Measurements from ENCODE around the gene APOBEC3A. TPM values are rescaled to one million over a fixed set of nuclear protein-coding genes. Genes with fewer than 3 reads are reported as not detected.

Gene APOBEC3A
- total and polyA plus RNA-seq, 10 of the 15 experiments (the other 5 are each of a cell fraction or from before 2014, with no cell fraction given) = 0.20 TPM; not detected in 9

DNA sequence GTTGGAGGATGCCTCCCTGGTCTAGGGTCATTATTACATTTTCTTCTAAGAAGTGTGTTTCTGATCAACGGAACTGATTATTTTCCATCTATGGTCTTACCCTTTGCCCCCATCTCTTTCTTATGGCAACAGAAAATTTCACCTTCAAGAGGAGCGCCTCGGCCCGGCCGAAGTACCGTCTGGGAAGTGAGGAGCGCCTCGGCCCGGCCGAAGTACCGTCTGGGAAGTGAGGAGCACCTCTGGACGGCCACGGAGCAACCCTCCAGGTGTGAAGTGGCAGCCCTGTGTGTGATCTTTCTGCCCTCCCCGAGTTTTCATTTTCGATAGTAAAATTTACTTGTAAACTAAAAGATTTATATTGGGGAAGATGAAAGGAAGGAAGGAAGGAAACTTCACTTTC, 53.5 kb downstream of the APOBEC3A start:
- Histone ChIP-seq H3K9me3 (replicated peaks; ENCODE audit: control insufficient read depth, insufficient read depth, low read length) (no peaks in the 10 kb centered on the region), H3K27me3 (replicated peaks in 1 of 2; ENCODE audit: control insufficient read depth in 2 of 2, insufficient read depth in 2 of 2, low read length in 1 of 2) (no peaks in the 10 kb centered on the region), H3K9ac (ENCODE audit: control insufficient read depth, insufficient read depth, low read length) (no peak overlapping the region), H2AFZ (ENCODE audit: control insufficient read depth, low read depth, low read length) (no peak overlapping the region), H4K20me1 (ENCODE audit: control insufficient read depth, insufficient read depth) (no peaks in the 10 kb centered on the region), H3K79me2 (ENCODE audit: control insufficient read depth, insufficient read depth, low read length) (peaks cover 19% of the 10 kb centered on the region), H3K27ac (ENCODE audit: control insufficient read depth, insufficient read depth) (no peak overlapping the region), H3K4me1 (ENCODE audit: control insufficient read depth, insufficient read depth, low read length) (peaks cover 6% of the 10 kb centered on the region), H3K36me3 (ENCODE audit: control insufficient read depth in 2 of 2, insufficient read depth in 2 of 2, low read length in 1 of 2) (no peaks in the 10 kb centered on the region), H3K4me3 (no peak overlapping the region), H3K4me2 (ENCODE audit: control insufficient read depth, insufficient read depth) (no peak overlapping the region)
- ChIA-PET CTCF (interaction anchor here (0.7 kb wide), 1 partner anchor 103 kb away, joined by 3 read pairs; no protein-coding TSS in a partner anchor), RAD21 (ENCODE audit: unreplicated experiment) (no interaction called here), POLR2A (no interaction called here), SMC1A (ENCODE audit: uncharacterized antibody, unreplicated experiment) (no interaction called here)
- no peak for FAIRE-seq
- no peak for DNase-seq (ENCODE audit: low read depth, low spot score)
- 71% methylated on average over 15 of the region's 15 CpGs for WGBS (ENCODE audit: insufficient coverage, insufficient replicate concordance, low lambda C conversion rate, missing lambda C conversion rate)
- intact Hi-C loops (cut with micrococcal nuclease; ENCODE audit: unreplicated experiment) (no loop called here), in situ Hi-C loops (cut with MboI) (no loop called here)
- no peak for ATAC-seq
- BruUV-seq (replicated peaks) = no TSS peak
- TF ChIP-seq RAD21 (IDR thresholded peaks at IDR 0.05; ENCODE audit: insufficient read depth, low read depth, low read length) = no peak
- TF ChIP-seq, protein P1, sequence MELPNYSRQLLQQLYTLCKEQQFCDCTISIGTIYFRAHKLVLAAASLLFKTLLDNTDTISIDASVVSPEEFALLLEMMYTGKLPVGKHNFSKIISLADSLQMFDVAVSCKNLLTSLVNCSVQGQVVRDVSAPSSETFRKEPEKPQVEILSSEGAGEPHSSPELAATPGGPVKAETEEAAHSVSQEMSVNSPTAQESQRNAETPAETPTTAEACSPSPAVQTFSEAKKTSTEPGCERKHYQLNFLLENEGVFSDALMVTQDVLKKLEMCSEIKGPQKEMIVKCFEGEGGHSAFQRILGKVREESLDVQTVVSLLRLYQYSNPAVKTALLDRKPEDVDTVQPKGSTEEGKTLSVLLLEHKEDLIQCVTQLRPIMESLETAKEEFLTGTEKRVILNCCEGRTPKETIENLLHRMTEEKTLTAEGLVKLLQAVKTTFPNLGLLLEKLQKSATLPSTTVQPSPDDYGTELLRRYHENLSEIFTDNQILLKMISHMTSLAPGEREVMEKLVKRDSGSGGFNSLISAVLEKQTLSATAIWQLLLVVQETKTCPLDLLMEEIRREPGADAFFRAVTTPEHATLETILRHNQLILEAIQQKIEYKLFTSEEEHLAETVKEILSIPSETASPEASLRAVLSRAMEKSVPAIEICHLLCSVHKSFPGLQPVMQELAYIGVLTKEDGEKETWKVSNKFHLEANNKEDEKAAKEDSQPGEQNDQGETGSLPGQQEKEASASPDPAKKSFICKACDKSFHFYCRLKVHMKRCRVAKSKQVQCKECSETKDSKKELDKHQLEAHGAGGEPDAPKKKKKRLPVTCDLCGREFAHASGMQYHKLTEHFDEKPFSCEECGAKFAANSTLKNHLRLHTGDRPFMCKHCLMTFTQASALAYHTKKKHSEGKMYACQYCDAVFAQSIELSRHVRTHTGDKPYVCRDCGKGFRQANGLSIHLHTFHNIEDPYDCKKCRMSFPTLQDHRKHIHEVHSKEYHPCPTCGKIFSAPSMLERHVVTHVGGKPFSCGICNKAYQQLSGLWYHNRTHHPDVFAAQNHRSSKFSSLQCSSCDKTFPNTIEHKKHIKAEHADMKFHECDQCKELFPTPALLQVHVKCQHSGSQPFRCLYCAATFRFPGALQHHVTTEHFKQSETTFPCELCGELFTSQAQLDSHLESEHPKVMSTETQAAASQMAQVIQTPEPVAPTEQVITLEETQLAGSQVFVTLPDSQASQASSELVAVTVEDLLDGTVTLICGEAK (IDR thresholded peaks at IDR 0.05; ENCODE audit: borderline replicate concordance) = no peak
- no peak for TF ChIP-seq ZNF622 (IDR thresholded peaks at IDR 0.05)
- TF ChIP-seq IRF4 (IDR thresholded peaks at IDR 0.05; ENCODE audit: low read depth, low read length) = no peak
- TF ChIP-seq TARDBP (IDR thresholded peaks at IDR 0.05; ENCODE audit: borderline replicate concordance) = no peak
- no peak for TF ChIP-seq KLF5 (IDR thresholded peaks at IDR 0.05; ENCODE audit: partially characterized antibody)
- TF ChIP-seq EP300 (IDR thresholded peaks at IDR 0.05; ENCODE audit: borderline replicate concordance in 1 of 2, control insufficient read depth in 1 of 2, low read depth in 2 of 2, low read length in 2 of 2) = no peak
- no peak for TF ChIP-seq BCL11A (IDR thresholded peaks at IDR 0.05; ENCODE audit: low read depth, low read length)
- no peak for TF ChIP-seq SUPT20H (IDR thresholded peaks at IDR 0.05; ENCODE audit: borderline replicate concordance, control insufficient read depth, low read depth, low read length)
- TF ChIP-seq, protein P2, sequence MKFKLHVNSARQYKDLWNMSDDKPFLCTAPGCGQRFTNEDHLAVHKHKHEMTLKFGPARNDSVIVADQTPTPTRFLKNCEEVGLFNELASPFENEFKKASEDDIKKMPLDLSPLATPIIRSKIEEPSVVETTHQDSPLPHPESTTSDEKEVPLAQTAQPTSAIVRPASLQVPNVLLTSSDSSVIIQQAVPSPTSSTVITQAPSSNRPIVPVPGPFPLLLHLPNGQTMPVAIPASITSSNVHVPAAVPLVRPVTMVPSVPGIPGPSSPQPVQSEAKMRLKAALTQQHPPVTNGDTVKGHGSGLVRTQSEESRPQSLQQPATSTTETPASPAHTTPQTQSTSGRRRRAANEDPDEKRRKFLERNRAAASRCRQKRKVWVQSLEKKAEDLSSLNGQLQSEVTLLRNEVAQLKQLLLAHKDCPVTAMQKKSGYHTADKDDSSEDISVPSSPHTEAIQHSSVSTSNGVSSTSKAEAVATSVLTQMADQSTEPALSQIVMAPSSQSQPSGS (IDR thresholded peaks at IDR 0.05; ENCODE audit: low read length) = no peak
- no peak for TF ChIP-seq LARP7 (IDR thresholded peaks at IDR 0.05)
- no peak for TF ChIP-seq NR2C1 (IDR thresholded peaks at IDR 0.05)
- no peak for TF ChIP-seq ATF7 (IDR thresholded peaks at IDR 0.05; ENCODE audit: low read depth)
- TF ChIP-seq JUNB (IDR thresholded peaks at IDR 0.05) = no peak
- TF ChIP-seq, protein P3, sequence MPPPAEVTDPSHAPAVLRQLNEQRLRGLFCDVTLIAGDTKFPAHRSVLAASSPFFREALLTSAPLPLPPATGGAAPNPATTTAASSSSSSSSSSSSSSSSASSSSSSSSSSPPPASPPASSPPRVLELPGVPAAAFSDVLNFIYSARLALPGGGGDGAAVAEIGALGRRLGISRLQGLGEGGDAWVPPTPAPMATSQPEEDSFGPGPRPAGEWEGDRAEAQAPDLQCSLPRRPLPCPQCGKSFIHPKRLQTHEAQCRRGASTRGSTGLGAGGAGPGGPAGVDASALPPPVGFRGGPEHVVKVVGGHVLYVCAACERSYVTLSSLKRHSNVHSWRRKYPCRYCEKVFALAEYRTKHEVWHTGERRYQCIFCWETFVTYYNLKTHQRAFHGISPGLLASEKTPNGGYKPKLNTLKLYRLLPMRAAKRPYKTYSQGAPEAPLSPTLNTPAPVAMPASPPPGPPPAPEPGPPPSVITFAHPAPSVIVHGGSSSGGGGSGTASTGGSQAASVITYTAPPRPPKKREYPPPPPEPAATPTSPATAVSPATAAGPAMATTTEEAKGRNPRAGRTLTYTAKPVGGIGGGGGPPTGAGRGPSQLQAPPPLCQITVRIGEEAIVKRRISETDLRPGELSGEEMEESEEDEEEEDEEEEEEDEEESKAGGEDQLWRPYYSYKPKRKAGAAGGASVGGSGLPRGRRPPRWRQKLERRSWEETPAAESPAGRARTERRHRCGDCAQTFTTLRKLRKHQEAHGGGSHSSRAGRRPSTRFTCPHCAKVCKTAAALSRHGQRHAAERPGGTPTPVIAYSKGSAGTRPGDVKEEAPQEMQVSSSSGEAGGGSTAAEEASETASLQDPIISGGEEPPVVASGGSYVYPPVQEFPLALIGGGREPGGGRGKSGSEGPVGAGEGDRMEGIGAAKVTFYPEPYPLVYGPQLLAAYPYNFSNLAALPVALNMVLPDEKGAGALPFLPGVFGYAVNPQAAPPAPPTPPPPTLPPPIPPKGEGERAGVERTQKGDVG (CRISPR knock-in tag; IDR thresholded peaks at IDR 0.05) = no peak
- no peak for TF ChIP-seq SREBF2 (IDR thresholded peaks at IDR 0.05; ENCODE audit: low read length)
